GM23248 (cell line): ENCODE results near the gene CDK13.

Experiments used
- EZH2 ChIP-seq: fragments of 200-600 bp; sonication (generic); IDR thresholded peaks from 2 replicates; pipeline ENCODE4 v1.6.1; 2018; ENCODE audit warnings: antibody characterized with exemption, mild to moderate bottlenecking; ENCODE audit not compliant: insufficient read depth, poor library complexity, severe bottlenecking
- EZH2phosphoT487 ChIP-seq: fragments of 200-600 bp; sonication (generic); IDR thresholded peaks from 2 replicates; pipeline ENCODE4 v1.6.1; 2018; ENCODE audit warnings: antibody characterized with exemption, moderate library complexity, mild to moderate bottlenecking, low read depth; ENCODE audit not compliant: insufficient read depth

DNA sequence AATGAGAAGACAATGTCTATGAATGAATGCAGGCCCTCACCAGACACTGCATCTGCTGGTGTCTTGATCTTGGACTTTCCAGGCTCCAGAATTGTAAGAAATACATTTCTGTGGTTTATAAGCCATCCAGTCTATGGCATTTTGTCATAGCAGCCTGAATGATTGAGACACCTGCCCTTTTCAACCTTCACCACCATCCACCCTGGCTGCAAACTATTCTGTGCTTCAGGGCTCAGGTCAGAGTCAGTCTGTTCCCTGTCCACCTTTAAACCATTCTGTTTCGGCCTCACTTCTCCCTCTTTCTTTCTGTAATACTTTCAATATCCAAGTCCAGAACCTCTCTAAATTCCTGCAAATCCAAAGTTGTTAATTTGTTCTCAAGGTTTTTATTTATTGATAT is 15.9 kb upstream of the CDK13 start:
- TF ChIP-seq EZH2phosphoT487 (no peak), EZH2 (no peak)
